Glomerular visceral epithelial cell (primary cell): ENCODE data around the gene LACTBL1.

Experiments used
- DNase-seq: peaks from one replicate; pipeline ENCODE4 v3.0.0-alpha.2; 2016; ENCODE audit errors: extremely low spot score

The LACTBL1 gene

DNA sequence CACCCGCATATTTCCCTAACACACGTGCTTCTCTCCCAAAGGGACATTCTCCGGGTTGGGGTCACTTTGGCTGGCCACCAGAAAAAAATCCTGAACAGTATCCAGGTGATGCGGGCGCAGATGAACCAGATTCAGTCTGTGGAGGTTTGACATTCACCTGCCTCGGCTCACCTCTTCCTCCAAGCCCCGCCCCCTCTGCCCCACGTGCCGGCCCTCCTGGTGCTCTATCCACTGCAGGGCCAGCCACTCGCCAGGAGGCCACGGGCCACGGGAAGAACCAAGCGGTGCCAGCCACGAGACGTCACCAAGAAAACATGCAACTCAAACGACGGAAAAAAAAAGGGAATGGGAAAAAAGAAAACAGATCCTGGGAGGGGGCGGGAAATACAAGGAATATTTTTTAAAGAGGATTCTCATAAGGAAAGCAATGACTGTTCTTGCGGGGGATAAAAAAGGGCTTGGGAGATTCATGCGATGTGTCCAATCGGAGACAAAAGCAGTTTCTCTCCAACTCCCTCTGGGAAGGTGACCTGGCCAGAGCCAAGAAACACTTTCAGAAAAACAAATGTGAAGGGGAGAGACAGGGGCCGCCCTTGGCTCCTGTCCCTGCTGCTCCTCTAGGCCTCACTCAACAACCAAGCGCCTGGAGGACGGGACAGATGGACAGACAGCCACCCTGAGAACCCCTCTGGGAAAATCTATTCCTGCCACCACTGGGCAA is 59.1 kb downstream of the LACTBL1 start:
- DNase-seq: no peak

GRCh38 chr1:22912311-22912710 is 60.4 kb downstream of the LACTBL1 start:
- DNase-seq: no peak

DNA sequence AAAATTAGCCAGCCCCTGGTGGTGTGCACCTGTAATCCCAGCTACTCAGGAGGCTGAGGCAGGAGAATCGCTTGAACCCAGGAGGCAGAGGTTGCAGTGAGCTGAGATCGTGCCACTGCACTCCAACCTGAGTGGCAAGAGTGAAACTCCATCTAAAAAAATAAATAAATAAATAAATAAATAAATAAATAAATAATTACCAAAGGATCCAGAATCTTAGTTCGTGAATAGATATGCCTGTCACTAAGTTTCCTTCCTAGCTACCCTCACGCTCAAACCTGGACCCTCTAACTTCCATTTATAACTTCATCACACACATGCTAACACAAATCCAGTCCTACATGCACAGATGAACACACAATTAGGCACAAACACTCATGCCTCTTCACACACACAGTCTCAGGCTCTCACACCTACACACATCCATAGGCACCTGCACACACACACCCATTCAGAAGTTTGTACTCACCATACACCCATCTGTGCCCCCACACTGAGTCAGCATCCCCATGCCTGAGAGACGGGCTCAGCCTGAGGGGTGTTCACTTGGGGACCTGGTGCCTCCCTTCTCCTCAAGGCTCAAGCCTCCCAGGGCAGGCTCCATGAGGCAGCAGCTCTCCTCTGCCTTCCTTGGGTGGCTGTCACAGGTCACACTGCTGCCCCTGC is 61.5 kb downstream of the LACTBL1 start:
- DNase-seq: no peak

GRCh38 chr1:22910286-22910685 is 62.4 kb downstream of the LACTBL1 start:
- DNase-seq: no peak

DNA sequence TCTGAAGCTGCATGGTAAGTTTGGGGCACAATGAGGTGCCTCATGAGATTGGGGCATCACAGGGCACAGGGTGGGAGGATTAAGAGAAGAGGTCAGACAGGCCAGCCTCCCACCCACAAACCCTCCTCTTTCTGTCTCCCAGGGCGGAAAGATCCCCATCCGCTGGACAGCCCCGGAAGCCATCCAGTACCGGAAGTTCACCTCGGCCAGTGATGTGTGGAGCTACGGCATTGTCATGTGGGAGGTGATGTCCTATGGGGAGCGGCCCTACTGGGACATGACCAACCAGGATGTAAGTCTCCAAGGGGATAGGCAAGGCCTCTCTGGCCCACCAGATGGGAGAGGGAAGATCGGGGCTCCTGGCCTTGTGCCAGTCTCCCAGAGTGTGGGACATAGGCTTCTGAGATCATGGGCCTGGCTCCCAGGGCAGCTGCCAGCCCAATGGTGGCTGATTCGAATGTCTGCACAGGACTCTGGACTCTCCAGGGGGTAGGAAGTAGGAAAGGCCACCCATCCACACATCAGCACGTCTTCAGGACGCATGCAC is 63.7 kb downstream of the LACTBL1 start:
- no peak for DNase-seq

DNA sequence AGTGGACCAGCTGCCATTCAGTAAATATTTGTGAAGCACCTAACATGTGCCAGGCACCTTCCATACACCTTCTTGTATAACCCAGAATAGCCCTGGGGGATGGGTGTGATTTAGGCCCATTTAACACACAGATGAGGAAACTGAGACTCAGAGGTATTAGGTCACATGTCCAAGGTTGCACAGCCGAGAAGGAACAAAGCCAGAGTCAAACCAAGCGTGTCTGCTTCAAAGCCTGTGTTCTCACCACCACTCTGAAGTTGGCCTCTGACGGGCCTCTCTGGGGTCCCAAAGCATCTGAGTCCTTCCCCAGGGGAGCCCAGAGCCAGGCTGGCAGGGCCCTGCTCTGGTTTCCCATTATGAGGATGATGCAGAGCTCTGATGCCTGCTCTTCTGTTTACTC is 65.1 kb downstream of the LACTBL1 start:
- no peak for DNase-seq

DNA sequence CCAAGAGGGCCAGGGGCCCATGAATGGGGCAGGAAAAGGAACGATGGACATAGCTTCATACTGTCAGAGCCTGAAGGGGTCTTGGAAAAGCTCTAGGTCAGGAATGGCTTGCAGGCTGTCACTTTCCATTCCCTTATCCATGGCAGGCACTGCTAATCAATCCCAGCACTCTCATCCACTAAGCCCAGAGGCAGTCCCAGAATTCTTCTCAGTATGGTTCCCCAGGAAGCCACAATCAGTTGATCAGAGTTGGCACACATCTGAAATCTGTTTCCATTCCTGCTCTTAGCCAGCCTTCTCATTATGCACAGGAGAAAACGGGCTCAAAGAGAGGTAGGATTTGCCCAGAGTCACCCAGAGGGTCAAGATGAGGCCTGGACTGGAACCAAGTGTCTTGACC is 65.7 kb downstream of the LACTBL1 start:
- DNase-seq: no peak

DNA sequence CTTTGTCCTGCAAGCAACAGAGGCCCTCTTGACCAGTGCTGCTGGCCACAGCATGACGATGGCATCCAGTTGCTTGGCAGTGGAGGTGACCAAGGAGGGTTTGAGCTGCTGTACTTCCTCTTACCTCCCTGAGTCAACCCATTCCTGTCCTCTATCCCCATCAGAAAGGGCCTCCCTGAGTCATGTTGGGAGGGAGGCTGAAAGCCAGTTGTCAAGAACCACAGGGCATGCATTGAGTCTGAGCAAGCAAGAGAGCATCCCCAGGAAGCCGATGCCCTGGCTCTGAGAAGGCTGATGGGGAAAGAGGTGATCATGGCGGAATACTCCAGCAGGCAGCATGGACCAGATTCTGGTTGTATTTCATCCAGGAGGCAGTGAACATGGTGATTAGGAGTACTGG is 69.6 kb downstream of the LACTBL1 start:
- no peak for DNase-seq
